ENCODE measurements around the gene ARMC3.

DNA sequence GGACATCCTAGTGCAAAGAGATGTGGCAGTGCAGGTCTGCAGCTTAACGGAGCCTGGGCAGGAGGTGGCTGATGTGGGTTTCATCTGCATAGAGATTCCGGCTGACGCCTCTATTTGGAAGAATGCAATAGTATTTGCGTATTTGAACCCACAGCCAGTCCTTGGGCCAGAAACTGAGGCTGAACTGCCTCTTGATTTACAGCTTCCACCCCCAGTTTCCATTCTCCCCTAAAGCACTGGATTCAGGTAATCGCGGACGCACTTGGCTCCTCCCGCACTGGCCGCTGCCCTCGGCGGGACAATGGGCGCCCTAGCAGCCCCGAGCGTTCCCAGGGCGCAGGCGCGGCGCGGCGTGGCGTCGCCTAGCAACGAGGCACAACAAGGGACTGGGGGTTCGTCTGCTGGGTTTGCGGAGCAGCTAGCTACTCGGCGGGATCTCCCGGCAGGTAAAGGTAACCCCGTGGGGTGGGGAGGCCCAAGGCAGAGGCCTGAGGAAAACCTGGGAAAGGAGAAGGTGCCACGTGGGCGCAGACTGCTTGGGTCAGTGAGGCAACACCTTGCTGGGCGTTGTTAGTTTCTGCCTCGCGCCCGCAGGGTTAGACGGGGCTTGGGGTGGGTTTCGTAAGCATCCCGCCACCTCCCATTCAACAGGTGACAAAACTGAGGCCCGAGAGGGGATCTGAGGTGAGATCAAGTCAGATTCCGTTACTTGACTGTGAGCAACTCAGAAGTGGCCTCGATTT, at the start of gene ARMC3:
- TF ChIP-seq POLR2A (IDR thresholded peaks at IDR 0.05) (no peak), CTCF (IDR thresholded peaks at IDR 0.05) (no peak)

Data from heart left ventricle (tissue), 13 donors.